Activated CD8-positive, alpha-beta memory T cell treated with anti-CD3 and anti-CD28 coated beads for 36 hours (primary cell): Measurements from ENCODE around the gene RBP7. TPM values are rescaled to one million over a fixed set of nuclear protein-coding genes. Genes with fewer than 3 reads are reported as not detected.

Experiments
- CTCF ChIA-PET: fragments of 350-600 bp; sonication (Branson Sonifier 250); formaldehyde crosslinking; loops from one replicate; lab custom pipeline; 2021; ENCODE audit warnings: antibody characterized with exemption; lab: Charles Lee
- POLR2A ChIA-PET: fragments of 350-600 bp; sonication (Branson Sonifier 250); formaldehyde crosslinking; loops from one replicate; lab custom pipeline; 2021; ENCODE audit warnings: antibody characterized with exemption; lab: Charles Lee
- total RNA-seq, 2 experiments: library from RNA; stranded (reverse); gene quantifications; one replicate each; pipeline ENCODE4 v1.2.3, GENCODE V29; 2021

Gene RBP7
- total RNA-seq, 2 experiments from 2014 or later = not detected

DNA sequence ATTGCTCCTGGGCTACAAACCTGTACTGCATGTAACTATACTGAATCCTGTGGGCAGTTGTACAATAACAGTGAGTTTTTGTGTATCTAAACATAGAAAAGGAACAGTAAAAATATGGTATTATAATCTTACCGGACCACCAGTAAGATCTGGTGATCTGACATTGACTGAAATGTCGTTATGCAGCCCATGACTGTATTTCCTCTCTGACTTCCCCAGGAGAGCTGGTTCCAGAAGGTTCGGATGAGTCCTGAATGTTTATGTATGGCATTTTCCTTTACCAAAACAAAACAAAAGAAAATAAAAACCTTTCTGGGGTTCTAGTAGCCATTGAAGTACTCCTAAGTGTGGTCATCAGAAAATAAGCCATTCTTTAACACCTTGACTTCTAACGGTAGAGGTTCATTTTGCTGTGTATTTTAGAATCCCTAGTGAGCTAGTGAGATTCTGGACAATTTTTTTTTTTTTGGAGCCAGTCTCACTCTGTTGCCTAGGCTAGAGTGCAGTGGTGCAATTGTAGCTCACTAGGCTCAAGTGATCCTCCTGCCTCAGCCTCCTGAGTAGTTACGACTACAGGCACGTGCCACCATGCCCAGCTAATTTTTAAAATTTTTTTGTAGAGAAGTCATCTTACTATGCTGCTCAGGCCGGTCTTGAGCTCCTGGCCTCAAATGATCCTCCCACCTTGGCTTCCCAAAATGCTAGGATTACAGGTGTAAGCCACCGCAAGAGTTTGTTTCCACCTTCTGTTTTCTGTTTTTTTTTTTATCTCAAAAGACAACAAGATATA is 63.5 kb downstream of the RBP7 start:
- POLR2A ChIA-PET = no interaction called here
- CTCF ChIA-PET = no interaction called here

DNA sequence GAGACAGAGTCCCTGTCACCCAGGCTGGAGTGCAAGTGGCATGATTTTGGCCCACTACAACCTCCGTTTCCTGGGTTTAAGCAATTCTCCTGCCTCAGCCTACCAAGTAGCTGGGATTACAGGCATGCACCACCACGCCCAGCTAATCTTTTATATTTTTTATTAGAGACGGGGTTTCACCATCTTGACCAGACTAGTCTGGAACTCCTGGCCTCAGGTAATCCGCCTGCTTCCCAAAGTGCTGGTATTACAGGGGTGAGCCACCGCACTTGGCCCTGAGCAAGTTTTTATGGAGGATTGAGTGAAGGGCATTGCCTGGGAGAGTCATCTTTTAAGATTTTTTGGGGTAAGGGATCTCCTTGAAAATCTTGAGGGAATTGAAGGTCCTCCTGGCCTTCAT is 64.2 kb downstream of the RBP7 start:
- ChIA-PET CTCF (no interaction called here), POLR2A (no interaction called here)

DNA sequence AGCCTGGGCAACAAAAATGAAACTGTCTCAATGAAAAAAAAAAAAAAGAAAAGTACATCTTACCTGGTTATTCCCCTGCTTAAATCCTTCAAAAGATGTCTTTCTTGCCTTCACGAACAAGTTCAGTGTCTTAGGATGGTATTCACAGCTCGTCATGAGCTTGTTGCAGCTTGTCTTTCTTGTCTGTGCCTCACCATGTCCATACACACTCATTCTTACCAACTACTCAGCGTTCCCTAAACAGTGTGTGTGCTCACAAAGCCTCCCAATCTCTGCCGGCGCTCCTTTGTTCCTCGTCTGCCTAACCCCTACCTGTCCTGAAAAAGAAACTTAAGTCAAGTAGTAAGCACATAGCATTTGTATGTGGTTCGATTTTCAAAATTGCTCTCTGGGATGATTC is 66.8 kb downstream of the RBP7 start:
- CTCF ChIA-PET = no interaction called here
- POLR2A ChIA-PET = no interaction called here

DNA sequence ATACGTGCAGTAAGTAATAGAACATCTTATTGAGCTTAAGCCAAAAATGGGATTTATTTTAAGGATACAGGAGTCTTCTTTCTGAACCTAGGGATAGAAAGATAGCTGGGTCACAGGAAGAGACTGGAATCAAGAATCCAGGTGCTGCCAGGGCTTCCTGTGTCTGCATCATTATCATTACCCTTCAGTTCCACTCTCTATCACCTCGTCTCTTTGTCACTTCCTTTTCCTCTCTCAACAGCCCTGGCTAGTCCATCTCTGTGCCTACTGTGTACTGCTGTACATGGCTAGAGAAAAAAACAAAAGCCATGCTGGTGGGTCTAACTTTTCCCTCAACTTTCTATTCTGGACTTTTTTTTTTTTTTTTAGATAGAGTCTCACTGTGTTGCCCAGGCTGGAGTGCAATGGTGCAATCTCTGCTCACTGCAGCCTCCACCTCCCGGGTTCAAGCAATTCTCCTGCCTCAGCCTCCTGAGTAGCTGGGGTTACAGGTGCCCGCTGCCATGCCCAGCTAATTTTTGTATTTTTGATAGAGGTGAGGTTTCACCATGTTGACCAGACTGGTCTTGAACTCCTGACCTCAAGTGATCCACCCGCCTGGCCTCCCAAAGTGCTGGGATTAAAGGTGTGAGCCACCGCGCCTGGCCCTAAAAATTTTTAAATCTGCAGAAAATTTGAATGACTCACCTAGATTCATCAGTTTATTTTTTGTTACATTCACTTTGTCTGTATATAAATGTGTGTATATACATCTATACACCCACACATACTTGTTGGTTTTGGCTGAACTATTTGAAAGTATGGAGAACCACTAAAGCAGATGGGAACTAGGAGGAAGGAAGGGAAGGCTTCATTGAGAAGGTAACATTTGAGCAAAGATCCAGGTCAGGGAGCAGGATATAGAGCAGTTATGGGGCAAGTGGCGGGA is 67.7 kb downstream of the RBP7 start:
- CTCF ChIA-PET = interaction anchor here (0.5 kb wide), 1 partner anchor 948 kb away, joined by 3 read pairs; no protein-coding TSS in a partner anchor
- POLR2A ChIA-PET = no interaction called here

DNA sequence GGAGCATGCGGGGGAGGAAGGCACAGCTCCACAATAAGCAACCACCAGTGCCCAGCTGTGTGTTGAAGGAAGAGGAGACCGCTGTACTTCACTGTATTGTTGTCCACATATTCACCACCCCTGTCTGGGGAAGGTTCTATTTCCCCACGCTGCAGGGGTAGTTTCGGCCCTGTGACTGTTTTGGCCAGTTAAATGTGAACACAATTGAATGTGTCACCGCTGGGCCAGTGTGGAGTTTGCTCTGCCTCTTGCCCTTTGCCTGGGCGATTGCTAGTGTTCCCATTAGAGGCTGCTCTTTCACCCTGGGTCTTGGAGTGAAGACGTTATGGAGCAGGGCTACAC is 68.3 kb downstream of the RBP7 start:
- CTCF ChIA-PET = no interaction called here
- POLR2A ChIA-PET = no interaction called here

Other genes with a start within 250 kb of the RBP7 start
- 10 to 100 TPM; 38.8 to 40.8 TPM for gene CLSTN1, start 173.3 kb upstream of the RBP7 start, total RNA-seq
- gene CTNNBIP1, start 87.0 kb upstream of the RBP7 start, total RNA-seq = 1 to 10 TPM; 7.9 to 9.0 TPM
- 10 to 100 TPM; 28.7 to 34.0 TPM for gene LZIC, start 53.8 kb upstream of the RBP7 start, total RNA-seq
- 10 to 100 TPM; 11.3 to 13.8 TPM for gene NMNAT1, start 53.8 kb upstream of the RBP7 start, total RNA-seq
- 10 to 100 TPM; 37.8 to 38.4 TPM for gene UBE4B, start 35.7 kb downstream of the RBP7 start, total RNA-seq
- gene KIF1B, start 213.3 kb downstream of the RBP7 start, total RNA-seq = 10 to 100 TPM; 15.6 to 17.0 TPM